ENCODE results near the gene C1QTNF5. TPM values are rescaled to one million over a fixed set of nuclear protein-coding genes. Genes with fewer than 3 reads are reported as not detected.

C1QTNF5 gene
- total RNA-seq, 1 donor from 2014 or later = 14.4 TPM

DNA sequence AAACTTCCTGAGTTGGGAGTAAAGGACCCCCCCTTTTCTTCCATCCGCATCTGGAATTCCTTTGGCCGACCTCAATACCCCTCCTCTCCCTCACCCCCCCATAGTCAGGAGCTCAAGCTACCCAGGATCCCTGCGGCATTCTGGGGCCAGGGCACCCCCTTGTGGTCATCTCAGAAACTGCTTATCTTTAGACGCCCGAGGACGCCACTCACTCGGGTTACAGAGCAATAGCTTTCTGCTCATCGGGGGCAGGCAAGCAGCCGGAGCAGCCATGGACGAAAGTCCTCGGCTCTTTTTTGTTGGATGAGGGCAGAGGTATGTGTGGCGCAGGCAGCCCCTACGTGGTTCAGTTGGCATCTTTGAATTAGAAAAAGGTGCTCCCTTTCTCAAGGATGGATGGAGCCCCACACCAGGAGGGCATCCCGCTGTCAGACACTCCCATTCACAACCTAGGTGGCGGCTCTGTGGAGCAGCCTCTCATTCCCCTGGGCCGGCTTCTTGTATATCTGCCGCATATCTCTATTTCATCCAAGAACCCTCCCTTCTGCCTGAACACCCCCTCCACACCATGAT, 2.3 kb downstream of the C1QTNF5 start:
- DNase-seq = peak; percentile 50

DNA sequence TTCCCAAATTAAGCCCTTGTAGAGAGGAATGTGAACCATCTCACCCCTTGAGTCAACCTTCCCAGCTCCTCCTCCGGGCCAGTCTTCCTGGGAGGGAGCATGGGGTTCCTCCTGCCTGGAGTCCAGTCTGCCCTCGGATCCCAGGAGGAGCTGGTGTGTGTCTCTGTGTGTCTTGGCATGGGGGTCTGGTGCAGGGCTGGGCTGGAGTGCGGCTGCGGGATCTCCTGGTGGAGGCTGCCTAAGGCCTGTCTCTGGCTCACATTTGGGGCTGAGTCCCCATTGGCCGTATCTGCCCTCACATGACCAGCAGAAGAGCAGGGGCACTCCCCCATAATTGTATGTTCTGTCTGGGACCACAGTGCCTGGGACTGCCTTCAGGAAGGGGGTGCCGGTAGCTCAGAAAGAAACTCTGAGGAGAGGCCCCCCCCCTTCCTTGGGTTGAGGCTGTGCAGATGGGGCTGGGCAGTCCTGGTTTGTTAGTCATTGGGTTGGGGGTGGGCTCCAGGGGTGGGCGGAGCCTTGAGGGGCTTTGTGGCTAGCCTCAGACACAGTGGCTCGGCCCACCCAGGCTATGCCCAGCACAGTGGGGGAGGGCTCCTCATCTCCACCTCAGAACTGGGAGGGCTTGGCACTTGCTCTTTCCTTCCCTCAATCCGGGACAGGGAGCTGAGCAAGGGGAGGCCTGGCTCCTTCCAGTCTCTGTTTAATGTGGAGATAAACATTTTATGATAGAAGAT, 2.9 kb downstream of the C1QTNF5 start:
- no peak for DNase-seq

DNA sequence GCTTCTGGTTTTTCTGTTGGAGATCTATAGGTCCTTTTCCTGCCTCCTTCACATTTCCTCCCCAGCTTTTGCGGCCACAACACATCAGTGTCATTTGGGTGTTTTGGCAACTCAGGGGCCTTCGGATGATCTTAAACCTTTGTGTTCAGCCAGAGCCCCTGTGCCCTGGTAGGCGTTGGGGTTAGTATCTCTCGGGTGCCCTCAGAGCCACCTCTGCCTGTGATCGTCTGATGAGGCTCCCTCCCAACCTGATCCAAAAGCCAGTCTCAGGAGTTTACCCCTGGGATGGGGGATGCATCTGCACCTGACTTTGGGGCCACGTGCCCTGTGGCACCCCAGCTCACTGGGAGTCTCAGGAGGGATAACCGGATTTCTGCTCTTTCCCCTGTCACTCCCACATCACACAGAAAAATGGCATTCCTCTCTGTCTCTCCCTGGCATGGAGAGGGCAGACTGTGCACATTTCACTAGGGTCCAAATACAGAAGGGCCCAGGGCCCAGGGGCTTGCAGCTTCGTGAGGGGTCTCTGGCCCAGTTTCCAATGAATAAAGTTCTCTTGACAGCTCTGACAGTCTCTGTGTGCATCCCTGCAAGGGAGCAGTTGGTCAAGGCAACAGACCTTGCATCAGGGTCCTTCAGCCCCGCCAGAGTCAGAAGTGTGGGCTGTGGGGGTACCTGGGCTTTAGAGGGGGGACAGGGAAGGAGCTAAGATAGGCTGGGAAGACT, 3.8 kb downstream of the C1QTNF5 start:
- DNase-seq = no peak

DNA sequence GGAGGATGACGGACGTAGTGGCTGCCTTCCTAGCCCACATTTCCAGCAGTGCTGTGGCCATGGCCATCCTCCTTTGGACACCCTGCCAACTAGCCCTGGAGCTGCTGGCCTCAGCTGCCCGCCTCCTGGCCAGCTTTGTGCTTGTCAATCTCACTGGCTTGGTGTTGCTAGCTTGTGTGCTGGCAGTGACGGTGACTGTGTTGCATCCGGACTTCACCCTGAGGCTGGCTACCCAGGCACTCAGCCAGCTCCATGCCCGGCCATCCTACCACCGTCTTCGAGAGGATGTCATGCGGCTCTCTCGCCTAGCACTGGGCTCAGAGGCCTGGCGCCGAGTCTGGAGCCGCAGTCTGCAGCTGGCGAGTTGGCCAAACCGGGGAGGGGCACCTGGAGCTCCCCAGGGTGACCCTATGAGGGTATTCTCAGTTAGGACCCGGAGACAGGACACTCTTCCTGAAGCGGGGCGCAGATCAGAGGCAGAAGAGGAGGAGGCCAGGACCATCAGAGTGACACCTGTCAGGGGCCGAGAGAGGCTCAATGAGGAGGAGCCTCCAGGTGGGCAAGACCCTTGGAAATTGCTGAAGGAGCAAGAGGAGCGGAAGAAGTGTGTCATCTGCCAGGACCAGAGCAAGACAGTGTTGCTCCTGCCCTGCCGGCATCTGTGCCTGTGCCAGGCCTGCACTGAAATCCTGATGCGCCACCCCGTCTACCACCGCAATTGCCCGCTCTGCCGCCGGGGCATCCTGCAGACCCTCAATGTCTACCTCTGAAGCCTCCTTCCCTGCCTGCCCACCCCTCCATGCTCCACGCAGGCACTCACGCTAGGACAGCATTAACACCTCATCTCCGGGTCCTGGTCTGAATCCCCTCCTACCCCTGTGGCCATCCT, 4.8 kb downstream of the C1QTNF5 start:
- no peak for DNase-seq

DNA sequence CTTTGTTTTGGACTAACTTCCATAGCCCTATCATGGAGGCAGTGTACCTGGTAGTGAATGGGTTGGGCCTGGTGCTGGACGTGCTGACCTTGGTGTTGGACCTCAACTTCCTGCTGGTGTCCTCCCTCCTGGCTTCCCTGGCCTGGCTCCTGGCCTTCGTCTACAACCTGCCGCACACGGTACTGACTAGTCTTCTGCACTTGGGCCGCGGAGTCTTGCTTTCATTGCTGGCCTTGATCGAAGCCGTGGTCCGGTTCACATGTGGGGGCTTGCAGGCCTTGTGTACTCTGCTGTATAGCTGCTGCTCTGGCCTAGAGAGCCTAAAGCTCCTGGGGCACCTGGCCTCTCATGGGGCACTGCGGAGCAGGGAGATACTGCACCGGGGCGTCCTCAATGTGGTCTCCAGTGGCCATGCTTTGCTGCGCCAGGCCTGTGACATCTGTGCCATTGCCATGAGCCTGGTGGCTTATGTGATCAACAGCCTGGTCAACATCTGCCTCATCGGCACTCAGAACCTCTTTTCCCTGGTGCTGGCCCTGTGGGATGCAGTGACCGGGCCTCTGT, 5.5 kb downstream of the C1QTNF5 start:
- no peak for DNase-seq

DNA sequence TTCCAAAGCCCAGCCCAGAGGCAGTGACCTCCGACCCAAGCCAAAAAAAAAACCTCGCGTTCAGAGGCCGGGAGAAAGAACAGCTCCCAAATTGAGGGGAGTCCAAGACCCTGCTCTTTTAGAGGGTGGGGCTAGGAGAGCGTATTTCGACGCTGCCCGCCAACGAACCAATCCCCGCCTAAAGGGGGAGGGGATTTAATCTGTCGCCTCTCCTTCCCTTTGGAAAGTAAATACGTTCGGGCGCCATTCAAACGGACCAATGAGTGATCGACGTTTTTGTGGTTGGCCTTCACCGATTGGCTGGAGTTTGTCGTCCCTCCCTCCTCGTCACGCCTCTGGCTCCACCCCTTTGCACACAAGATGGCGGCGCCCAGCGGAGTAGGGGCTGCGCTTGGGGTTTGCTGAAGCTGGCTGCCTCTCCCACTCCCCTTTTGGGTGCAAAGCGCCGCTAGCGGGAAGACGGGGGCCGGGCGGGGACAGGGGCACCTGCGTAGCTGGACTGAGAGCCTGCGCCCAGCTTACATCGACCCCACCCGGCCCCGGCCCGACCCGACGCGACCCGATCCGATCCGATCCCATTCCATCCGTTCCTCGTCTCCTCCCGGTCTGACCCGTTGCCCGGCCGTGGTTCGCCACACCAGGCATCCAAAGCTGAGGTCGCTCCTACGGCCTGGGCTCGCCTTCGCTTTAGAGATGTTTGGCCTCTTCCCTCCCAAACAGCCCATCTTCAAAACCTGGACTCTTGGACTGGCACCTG, 6.3 kb downstream of the C1QTNF5 start, which contains the start of gene RNF26:
TSS of gene RNF26 (plus strand) at position 354 of the 757 bp plus-strand sequence. CDS start 596 bp downstream, outside the sequence.
- peak; percentile 99 for DNase-seq

DNA sequence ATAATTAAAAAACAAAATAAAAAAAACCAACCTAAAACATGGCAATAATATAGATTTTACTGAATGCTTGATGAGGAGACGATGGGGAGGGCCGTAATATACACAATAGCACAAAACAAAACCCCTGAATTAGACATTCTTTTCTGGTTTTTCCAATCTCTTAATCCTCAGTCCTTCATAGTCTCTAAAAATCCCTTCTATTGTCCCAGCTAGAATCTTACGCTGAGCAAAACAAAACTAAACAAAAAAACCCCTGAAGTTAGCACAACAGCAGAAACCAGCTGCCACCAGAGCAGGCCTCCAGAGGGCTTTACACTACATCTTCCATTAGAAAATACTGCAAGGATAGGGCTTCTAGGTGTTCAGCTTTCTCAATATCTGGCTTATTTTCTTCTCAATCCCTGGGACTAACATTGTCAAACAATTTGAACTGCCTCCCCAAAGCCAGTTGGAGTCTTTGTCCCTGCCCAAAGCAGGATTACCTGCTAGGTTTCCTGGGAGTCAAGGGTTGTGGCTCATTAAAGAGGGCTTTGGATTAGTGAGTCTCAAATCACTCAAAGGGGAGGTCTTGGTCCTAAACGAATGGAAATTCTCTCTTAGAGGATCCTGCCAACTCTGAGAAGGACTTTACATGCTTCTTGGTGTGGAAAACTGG, 8.4 kb downstream of the C1QTNF5 start:
- DNase-seq = no peak

DNA sequence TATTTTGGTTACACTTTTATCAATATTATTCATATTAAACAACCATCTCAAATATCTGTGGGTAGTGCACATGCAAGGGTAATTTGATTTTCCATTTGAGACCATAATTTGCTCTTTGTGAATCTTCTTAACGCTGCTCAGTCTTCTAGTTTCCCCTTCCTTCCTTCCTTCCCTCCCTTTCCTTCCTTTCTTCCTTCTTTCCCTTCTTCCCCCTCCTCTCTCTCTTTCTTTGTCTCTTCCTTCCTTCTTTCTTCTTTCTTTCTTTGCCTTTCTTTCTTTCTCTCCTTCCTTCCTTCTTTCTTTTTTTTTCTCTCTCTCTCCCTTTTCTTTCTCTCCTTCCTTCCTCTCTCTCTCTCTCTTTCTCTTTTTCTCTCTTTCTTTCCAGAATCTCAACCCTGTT, 10.4 kb downstream of the C1QTNF5 start:
- no peak for DNase-seq

DNA sequence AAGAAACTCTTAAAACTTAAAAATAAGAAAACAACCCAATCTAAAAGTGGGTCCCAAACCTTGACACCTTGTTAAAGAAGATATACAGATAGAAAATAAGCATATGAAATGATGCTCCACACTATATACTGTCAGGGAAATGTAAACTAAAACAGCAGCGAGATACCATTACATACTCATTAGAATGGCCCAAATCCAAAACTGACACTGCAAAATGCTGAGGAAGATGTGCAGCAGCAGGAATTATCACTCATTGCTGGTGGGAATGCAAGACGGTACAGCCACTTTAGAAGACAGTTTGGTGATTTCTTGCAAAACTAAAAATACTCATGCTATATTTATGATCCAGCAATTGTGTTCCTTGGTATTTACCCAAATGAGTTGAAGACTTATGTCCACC, 11.4 kb downstream of the C1QTNF5 start:
- no peak for DNase-seq

DNA sequence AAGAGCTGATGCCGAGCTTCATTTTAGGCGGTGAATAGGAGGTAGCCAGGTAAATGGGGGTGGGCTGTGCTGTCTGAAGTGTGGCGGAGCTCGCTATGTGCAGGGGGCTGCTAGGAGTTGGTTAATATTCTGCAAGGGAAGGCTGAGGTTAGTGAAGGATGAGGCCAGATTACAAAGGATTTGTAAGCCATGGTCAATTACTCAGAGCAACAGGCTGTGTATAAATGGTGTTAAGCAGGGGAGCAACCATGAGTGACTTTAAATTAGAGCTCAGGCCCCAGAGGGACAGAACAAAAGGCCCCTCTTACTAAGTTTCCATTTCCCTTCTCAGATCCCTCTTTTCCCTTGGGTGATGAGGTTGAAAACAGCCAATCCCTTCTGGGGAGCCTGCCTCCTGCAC, 16.5 kb downstream of the C1QTNF5 start:
- no peak for DNase-seq

DNA sequence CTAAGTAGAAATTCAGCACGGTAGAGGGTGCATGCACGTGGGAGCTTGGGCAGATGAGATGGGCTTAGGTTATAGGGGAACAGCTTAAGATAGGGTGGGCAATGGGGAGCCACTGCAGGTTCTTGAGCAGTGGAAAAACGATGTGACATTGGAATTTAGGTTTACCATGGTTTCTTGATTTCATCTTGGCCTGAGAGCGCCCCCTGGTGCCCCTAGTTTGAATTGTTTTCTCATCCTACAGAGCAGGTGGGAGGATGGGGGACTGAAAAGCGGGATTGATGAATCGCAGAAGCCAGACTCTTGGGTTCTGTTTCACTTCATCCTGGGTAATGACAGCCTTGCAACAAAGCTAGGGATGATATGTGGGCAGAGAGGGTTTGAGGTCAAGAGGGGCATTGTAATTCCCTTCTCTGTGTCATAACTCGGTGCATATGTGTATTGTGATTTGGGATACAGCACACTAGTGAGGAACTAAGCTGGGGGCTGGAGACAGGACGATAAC, 17.1 kb downstream of the C1QTNF5 start:
- DNase-seq = peak; percentile 52

DNA sequence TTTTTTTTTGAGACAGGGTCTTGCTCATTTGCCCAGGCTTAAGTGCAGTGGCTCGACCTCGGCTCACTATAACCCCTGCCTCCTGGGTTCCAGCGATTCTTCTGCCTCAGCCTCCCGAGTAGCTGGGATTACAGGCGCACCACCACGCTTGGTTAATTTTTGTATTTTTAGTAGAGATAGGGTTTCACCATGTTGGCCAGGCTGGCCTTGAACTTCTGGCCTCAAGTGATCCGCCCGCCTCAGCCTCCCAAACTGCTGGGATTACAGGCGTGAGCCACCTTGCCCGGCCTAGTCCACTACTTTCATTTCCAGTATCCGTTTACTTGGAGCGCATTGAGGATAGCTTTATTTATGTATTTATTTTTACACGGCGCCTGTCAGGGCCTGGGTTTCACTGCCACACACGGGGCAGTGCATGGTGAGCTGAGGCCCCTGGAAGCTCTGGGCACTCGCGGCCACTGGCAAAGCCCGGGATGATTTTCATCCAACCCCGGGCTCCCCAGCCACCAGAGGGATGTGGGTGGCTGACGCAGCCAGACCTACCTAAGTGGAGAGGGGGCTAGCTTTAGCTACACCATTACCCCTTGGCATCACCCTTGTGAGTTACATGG, 17.7 kb downstream of the C1QTNF5 start:
- no peak for DNase-seq

DNA sequence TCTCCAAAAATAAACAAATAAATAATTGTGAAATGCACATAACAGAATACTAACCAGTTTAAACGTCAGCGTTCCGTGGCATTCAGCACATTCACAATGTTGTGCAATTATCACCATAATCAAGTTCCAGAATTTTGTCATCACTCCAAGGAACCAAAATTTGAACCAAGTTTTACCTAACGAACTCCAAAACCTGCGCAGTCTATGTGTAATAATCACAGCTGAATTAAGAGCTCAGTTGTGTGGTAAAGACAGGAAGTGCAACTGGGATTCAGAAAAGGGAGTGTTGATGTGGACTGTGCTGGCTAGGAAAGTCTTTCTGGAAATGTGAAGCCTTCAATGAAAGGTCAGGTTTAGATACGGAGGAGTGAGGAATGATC, 18.3 kb downstream of the C1QTNF5 start:
- DNase-seq = no peak

DNA sequence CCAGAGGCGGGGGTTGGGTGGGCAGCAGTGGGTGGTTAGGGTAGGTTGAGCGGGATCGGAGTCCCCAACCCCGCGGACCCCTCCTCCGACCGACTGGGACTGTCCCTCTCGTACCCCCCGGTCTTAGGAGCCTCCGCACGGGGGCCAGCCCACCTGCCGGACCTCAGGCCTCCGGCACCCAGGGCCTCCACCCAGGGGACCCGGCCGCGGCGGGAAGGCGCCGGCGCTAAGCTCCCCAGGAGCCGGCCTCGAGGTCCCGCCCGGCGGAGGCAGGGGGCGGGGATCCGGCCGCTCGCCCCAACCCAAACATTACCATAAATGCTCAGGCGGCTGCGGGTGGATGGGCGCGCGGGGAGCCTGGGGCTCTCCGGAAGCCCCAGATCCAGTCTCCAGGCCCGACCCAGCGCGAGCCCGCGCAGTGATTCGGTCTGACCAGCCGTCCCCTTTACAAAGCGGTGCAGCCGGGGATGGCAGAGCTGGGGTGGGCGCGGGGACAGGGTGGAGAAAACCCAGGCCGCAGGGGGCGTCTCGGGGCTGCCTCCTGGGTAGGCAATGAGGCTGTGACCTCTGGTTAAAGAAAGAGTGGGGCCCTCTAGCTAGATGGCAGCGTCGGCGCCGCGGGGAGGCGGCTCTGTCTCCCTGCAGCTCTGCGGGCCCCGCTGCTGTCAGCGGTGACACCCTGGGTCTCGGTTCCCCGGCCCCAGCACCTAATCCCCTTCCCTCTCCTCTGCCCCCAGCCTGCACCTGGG, 19.7 kb downstream of the C1QTNF5 start:
- peak; percentile 49 for DNase-seq

DNA sequence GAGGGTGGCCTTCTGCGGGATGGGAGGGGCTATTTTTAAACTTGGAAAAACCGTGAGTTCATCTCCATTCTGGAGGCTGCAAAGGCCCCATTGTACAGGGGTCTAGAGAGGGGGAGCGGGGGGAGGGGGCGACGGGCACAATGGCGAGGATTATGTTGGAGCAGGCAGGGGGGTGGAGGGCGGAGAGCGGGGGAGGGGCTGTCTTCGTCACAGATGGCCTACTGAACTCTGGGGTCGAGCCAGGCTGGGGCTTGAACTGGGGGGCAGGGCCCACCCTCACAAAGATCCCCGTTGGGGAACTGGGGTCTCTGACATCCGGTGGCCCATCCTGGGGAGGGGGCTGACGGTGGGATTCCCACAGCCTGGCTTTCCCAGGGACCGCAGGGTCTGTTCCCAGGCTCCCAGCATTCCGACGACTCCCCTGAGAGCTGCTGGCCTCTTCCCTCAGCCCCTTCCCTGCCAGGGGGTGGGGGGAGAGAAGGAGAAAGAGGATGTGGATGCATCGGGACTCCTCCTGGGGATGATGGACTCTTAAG, 20.4 kb downstream of the C1QTNF5 start:
- peak; percentile 55 for DNase-seq

DNA sequence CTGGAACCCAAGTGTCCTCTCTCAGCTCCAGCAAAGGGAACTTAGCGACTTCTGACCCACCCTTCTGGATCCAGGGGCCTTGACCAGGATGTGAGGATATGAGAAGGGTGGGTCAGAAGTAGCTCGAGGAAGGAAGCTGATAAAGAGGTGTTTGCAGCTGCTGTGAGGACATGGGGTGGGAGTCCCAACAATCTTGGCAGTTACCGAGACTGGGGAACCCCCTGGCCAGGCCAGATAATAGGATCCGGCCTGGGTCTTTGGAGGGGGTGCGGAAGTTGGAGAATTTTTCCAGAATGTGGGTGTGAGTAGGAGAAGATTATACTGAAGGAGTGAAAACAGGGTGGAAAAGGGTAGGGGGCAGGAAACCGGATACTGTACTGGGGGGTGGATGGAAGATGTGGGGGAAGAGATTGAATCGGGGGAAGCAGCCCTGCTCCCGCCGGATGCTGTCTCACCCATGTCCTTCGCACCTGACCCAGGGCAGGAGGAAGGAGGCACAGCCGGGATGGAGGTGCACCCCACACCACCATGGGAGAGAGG, 20.9 kb downstream of the C1QTNF5 start:
- DNase-seq = peak; percentile 48

DNA sequence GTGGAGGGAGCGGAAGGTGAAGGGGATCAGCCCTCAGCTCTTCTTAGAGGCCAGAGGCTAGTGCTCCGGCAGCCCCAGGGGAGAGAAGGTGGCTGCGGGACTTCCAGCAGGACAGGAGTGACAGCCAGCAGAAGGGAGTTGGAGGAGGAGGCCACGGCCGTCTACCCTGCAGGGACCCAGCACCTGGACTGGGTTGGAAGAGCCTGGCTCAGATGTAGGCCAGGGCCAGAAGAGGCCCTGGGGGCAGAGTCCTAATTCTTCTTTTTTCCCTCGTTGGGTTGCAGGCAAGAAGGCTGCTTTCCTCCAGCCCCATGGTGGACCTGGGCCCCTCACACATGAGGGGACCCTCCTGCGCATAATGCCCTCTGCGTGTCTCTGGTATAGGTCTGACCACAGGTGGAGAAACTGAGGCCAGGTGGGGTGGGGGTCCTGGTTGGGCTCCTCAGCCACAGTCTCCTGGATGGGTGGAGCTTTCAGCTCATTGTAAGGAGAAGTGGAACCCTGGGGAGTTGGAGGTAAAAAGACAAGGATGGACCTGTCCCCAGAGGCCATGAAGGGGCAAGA, 21.5 kb downstream of the C1QTNF5 start:
- DNase-seq = no peak
